Stimulated activated CD4-positive, alpha-beta T cell treated with anti-CD3 and anti-CD28 coated beads, TNF-alpha, amount 100 ng/mL, for 24 hours (primary cell): ENCODE results near the gene TMEM212.
"Not testable (repeated sequence)": the region's sequence is repeated elsewhere in the genome, so short reads cannot be mapped to it uniquely, and the experiment has no call there.

ENCODE experiments used
- DNase-seq, 3 experiments: peaks; one replicate each; pipeline ENCODE4 v3.0.0-alpha.2; 2020; ENCODE audit warnings: low read depth in 3 of 3

The TMEM212 gene

DNA sequence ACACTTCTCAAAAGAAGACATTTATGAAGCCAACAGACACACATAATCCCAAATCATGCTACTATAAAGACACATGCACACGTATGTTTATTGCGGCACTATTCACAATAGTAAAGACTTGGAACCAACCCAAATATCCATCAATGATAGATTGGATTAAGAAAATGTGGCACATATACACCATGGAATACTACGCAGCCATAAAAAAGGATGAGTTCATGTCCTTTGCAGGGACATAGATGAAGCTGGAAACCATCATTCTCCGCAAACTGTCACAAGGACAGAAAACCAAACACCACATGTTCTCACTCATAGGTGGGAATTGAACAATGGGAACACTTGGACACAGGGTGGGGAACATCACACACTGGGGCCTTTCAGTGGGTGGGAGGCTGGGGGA lies 15.6 kb downstream of the TMEM212 start:
- DNase-seq = not testable (repeated sequence)

GRCh38 chr3:171860830-171861535 lies 17.8 kb downstream of the TMEM212 start:
- DNase-seq = no peak

- no peak for DNase-seq
Measured at GRCh38 chr3:171862392-171862791, 19.2 kb downstream of the TMEM212 start.

- no peak for DNase-seq
Measured at GRCh38 chr3:171862993-171863521, 19.9 kb downstream of the TMEM212 start.

GRCh38 chr3:171863920-171864319 lies 20.8 kb downstream of the TMEM212 start:
- DNase-seq = no peak

DNA sequence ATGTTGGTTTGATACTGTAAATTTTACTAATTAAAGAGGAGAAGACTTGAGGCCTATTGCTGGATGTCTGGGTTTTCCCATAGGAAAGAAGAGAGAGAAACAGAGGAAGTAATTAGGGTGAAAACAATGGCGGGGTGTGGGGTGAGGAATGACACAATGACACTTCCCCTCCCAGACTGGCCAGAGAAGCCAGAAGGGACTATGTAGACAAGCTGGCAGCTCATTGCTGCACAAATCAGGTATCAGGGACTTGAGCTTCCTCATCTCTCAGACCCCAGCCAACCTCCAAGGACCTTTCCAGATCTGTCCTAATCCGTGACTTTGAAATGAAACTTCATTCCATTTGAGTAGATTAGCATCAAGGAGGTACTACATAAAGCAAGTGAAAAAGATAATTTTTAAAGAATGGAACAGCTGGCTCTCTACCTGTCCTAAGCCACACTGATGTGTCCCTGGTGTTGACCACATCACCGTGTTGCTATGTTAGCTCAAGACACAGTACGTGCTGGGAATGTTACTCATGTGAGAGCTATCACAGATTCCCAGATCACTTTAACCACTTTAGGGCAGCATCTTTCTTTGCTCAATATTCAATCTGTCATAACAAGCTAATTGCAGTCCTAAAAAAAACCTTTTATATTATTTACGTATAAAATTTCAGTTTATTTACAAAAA lies 22.2 kb downstream of the TMEM212 start:
- DNase-seq = no peak

- no peak for DNase-seq
Measured at GRCh38 chr3:171867981-171868380, 24.8 kb downstream of the TMEM212 start.

GRCh38 chr3:171871392-171872274 lies 28.5 kb downstream of the TMEM212 start:
- DNase-seq = no peak

DNA sequence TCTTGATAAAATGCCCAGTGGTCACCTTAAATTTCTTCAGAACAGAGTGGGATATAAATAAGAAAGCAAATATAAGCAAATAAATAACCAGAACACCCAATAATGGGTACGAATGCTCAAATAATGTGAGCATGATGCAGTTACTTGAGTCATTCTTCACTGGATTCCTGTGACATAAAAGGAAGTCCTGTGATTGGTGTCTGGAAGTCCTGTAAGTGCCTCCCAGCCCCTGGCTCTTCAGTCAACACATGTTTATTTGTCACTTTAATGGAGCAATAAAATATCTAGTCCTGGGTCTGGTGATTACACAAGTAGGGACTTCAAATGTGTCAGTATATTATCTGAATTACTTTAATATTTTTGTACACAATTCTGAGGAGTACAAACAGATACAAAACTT lies 30.4 kb downstream of the TMEM212 start:
- no peak for DNase-seq

- DNase-seq = no peak
Measured at GRCh38 chr3:171874251-171874681, 31.1 kb downstream of the TMEM212 start.

DNA sequence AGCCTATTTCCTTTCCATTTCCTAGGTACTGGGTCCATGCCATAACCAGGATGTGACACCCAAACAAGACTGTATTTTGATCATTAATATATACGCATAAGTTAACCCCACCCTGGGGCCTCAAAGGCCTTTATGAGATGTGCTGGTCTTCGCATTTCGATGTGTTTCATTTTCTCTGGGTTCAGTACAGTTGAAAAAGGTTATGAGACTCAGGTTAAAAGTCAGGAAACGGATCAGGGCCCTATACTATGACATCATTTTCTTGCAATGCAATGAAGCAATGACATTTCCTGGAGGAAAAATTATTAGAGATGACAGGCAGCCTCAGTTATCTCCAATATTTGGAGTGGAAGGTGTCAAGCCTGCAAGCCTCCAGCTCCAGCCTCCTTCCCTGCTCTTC lies 31.7 kb downstream of the TMEM212 start:
- no peak for DNase-seq

DNA sequence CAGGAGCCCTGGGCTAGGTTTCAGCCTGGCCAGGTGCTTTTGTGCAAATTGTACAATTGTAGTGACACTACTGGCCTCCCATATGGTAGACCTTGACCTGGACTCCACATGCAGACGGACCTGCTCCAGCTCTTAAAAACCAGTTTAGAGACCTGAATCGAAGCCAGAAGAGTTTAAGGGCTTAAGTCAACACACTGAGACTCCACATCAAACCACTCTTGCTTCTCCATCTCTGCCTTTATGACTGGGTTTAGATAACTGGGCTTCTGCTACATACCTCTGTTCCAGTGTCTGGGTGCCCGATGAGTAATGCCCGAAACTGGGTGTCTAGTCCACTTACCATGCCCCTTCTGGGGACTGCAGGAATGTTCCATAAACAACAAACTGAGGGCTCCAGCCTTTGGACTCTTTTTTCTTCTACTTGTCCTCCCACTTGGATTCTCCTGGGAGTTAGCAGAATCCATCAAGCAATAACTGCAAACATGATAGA lies 32.8 kb downstream of the TMEM212 start:
- no peak for DNase-seq

DNA sequence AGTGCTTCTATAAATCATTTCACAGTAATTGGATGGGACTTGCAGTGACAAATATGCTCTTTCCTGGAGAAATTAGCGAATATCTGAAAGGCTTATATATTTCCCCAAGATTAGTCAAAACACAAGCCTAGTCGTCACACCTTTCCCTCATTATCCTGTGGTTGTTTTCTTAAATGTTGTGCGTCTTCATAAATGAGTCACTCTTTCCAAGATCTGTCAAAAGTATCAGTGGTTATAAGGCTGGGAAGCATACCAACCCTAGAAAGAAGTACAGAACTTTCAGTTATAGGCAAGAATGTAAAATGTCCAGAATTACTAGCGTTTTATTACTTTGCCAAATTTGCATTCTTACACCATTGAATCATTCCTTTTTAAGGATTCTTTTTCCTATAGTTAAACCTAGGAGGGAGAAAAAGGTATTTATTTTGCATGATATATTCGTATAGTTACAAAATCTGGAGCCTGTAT lies 33.6 kb downstream of the TMEM212 start:
- DNase-seq = no peak

GRCh38 chr3:171878461-171879225 lies 35.5 kb downstream of the TMEM212 start:
- DNase-seq = no peak

DNA sequence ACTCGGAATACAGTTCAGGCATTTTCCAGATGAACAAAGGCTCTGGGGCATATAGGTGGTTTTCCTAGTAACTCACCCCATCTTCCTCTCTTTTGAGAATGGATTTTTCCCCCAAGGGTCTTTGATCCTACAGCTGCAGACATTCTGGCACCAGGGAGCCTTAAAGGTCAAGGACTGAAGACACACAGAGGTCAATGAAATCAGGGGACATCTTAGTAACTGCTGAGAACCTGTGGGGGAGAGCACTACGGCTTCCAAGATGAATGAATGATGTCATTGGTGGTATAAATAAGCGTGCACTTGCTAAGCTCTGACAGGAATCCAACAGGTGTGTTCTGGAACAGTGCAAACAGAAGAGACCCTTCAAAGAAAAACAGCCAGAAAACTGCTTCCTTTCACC lies 36.3 kb downstream of the TMEM212 start:
- no peak for DNase-seq

DNA sequence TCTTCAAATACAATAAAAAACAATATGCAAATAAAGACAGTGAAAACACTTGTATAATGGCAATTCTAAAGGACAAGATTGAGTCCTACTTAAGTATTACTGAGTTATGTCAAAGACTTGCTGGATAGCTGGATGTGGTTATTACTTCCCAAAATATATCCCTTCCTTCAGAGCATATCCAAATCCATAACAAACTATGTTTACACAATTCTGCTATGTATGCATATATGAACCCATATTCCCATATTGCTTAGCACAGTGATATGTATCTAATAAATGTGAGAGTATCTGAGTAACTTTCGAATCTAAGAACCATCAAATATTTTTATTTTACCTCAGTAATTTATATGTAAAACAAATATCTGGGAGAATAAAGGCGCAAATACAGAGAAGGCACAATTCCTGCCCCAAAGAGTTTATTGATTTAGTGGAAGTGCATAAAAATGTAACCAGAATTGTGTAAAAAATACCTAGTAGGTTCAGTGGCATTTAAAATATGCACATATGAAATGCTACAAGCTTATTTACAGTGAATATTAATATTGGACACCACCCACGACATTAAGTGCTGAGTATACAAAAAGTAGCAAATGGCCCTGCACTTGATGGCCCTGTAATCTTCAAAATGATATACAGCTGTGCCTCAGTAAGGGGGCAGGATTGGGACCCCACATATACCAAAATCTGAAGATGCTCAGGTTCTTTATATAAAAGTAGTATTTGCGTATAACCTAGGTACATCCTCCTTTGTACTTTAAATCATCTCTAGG lies 37.1 kb downstream of the TMEM212 start:
- no peak for DNase-seq

- no peak for DNase-seq
Measured at GRCh38 chr3:171881251-171881650, 38.1 kb downstream of the TMEM212 start.

- DNase-seq = no peak
Measured at GRCh38 chr3:171883257-171883892, 40.2 kb downstream of the TMEM212 start.

DNA sequence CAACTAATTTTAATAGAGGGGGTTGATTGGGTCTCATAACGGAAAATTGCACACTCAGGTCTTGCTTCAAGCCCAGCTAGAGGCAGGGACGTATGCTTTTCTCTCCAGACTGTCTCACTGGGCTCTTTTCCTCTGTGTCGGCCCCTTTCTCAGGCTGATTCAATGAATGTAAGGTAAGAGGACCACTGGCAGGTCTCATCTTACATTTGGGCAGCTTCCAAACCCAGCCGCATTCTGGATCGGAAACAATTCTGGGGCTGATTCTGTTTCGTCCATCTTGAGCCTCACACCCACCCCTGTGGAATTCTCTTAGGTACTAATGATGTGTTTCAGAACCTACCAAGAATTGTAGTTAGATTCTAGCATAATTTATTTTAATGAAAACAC lies 40.7 kb downstream of the TMEM212 start:
- DNase-seq = no peak

GRCh38 chr3:171888466-171888865 lies 45.3 kb downstream of the TMEM212 start:
- DNase-seq = no peak
